Smooth muscle cell (in vitro differentiated cells): ENCODE results near the gene CLCN4. TPM values are rescaled to one million over a fixed set of nuclear protein-coding genes. Genes with fewer than 3 reads are reported as not detected.

Experiments
- DNase-seq: peaks from one replicate; lab custom pipeline; 2025; ENCODE audit not compliant: unreplicated experiment; lab: John Stamatoyannopoulos, UW
- H2AFZ ChIP-seq: fragments of 200-600 bp; sonication (generic); 2 replicates; pipeline ENCODE4 v1.6.0; 2016; ENCODE audit warnings: antibody characterized with exemption, low read depth, mild to moderate bottlenecking
- H3F3A ChIP-seq: fragments of 200-600 bp; sonication (generic); 2 replicates; pipeline ENCODE4 v1.6.0; 2017; ENCODE audit warnings: antibody characterized with exemption, low read depth
- H3K27ac ChIP-seq: fragments of 200-600 bp; sonication (generic); 2 replicates; pipeline ENCODE4 v1.5.1; 2016; ENCODE audit warnings: low read depth, mild to moderate bottlenecking
- H3K27me3 ChIP-seq: fragments of 200-600 bp; sonication (generic); 2 replicates; pipeline ENCODE4 v1.6.1; 2016; ENCODE audit warnings: low read depth, mild to moderate bottlenecking
- H3K36me3 ChIP-seq: fragments of 200-600 bp; sonication (generic); 2 replicates; pipeline ENCODE4 v1.5.1; 2016; ENCODE audit warnings: low read depth
- H3K4me1 ChIP-seq: fragments of 200-600 bp; sonication (generic); 2 replicates; pipeline ENCODE4 v1.5.1; 2016; ENCODE audit warnings: low read depth
- H3K4me2 ChIP-seq: fragments of 200-600 bp; sonication (generic); 2 replicates; pipeline ENCODE4 v1.6.0; 2016; ENCODE audit warnings: mild to moderate bottlenecking
- H3K4me3 ChIP-seq: fragments of 200-600 bp; sonication (generic); 2 replicates; pipeline ENCODE4 v1.5.1; 2016; ENCODE audit warnings: mild to moderate bottlenecking
- H3K79me2 ChIP-seq: fragments of 200-600 bp; sonication (generic); 2 replicates; pipeline ENCODE4 v1.6.0; 2016; ENCODE audit warnings: low read depth, mild to moderate bottlenecking
- H3K9ac ChIP-seq: fragments of 200-600 bp; sonication (generic); 2 replicates; pipeline ENCODE4 v1.6.0; 2016; ENCODE audit warnings: low read depth
- H3K9me3 ChIP-seq: fragments of 200-600 bp; sonication (generic); replicated peaks from 2 replicates; pipeline ENCODE4 v1.5.1; 2016; ENCODE audit warnings: low read depth
- H4K20me1 ChIP-seq: fragments of 200-600 bp; sonication (generic); 2 replicates; pipeline ENCODE4 v1.6.0; 2016; ENCODE audit warnings: low read depth
- WGBS: methylation state at CpG from one replicate; pipeline ENCODE4 v1.1.7; 2016; ENCODE audit warnings: low lambda C conversion rate; 5-methylcytosine and 5-hydroxymethylcytosine counted together
- polyA plus RNA-seq: library from polyadenylated mRNA; unstranded; fragments of >200 nt; fragmentation: Nextera tagmentation; extraction: Ambion mirVana; gene quantifications from 2 replicates; pipeline ENCODE4 v1.2.1, GENCODE V29; 2016
- total RNA-seq: library from RNA; depleted of rRNA; stranded (reverse); fragments of >200 nt; gene quantifications from 2 replicates; pipeline ENCODE4 v1.2.3, GENCODE V29; 2014
- TF ChIP-seq, protein P1 (sequence below): fragments of 200-600 bp; sonication (generic); IDR thresholded peaks from 2 replicates; pipeline ENCODE4 v1.5.1; 2017; ENCODE audit warnings: borderline replicate concordance, mild to moderate bottlenecking, antibody characterized with exemption; ENCODE audit not compliant: insufficient read depth, poor library complexity, severe bottlenecking

The CLCN4 gene
- total and polyA plus RNA-seq, 2 experiments from 2014 or later = 2.5 to 3.1 TPM

DNA sequence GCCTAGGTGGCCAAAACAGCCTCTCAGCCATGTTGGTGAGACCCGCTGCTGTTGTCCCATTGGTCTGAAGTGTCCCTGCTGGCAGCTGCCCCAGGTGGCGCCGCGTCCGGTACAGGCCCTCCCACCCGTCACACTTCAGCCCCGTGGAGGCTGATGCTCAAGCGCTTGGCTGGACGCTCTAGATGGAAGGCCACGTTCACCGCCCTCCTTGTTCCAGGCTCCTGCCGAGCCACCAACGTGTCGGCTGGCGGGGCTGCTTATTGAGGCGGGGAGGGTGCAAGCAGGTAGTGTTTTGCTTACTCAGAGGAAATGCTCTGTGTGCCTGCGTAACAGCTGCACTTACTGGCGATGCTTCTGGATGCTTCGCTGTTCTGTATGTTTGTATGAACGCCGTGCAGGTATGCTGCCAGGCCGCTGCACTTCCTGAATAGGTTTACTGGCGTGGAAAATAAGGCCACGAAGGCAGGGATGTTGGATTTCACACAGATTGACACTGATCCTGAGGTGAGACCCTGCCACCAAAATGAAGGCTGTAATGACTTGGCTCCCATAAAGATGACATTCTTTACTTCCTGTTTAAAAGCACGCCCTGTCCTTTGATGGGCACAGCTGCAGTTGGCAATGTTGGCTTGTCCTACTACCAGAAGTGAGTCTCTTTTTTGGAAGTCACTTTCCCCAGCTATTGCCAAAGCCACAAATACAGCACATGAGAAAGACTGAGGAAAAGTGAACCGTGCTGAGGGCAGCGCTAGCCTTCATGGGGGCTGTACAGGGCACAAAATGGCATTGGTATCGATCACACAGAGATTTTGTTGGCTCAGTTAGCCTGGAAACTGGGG is 21.0 kb upstream of the CLCN4 start:
- no peaks in the 10 kb centered on the region for H3K36me3 ChIP-seq
- H3K9me3 ChIP-seq = no peaks in the 10 kb centered on the region
- no peak overlapping the region for H3K4me3 ChIP-seq
- H4K20me1 ChIP-seq = no peaks in the 10 kb centered on the region
- H3K27ac ChIP-seq = no peak overlapping the region
- TF ChIP-seq, protein P1, sequence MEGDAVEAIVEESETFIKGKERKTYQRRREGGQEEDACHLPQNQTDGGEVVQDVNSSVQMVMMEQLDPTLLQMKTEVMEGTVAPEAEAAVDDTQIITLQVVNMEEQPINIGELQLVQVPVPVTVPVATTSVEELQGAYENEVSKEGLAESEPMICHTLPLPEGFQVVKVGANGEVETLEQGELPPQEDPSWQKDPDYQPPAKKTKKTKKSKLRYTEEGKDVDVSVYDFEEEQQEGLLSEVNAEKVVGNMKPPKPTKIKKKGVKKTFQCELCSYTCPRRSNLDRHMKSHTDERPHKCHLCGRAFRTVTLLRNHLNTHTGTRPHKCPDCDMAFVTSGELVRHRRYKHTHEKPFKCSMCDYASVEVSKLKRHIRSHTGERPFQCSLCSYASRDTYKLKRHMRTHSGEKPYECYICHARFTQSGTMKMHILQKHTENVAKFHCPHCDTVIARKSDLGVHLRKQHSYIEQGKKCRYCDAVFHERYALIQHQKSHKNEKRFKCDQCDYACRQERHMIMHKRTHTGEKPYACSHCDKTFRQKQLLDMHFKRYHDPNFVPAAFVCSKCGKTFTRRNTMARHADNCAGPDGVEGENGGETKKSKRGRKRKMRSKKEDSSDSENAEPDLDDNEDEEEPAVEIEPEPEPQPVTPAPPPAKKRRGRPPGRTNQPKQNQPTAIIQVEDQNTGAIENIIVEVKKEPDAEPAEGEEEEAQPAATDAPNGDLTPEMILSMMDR = no peak
- no peaks in the 10 kb centered on the region for H3F3A ChIP-seq
- no peaks in the 10 kb centered on the region for H3K4me1 ChIP-seq
- no peak overlapping the region for H2AFZ ChIP-seq
- DNase-seq = no peak
- no peak overlapping the region for H3K9ac ChIP-seq
- H3K27me3 ChIP-seq = no peaks in the 10 kb centered on the region
- no peaks in the 10 kb centered on the region for H3K79me2 ChIP-seq
- H3K4me2 ChIP-seq = no peak overlapping the region
- 89% methylated on average over 28 of the region's 28 CpGs for WGBS

DNA sequence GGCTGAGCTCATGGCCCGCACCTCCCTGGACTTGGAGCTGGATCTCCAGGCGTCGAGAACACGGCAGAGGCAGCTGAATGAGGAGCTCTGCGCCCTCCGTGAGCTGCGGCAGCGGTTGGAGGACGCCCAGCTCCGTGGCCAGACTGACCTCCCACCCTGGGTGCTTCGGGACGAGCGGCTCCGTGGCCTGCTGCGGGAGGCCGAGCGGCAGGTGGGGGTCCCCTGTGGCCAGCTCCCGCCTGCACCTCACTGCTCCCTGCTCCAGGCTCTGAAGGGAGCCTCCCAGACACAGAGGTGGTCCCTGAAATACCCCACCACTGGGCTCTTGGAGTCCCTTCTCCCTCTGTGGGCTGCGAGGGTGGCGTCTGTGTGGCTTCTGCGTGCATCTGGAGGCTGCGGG is 18.0 kb upstream of the CLCN4 start:
- no peak overlapping the region for H3K27ac ChIP-seq

DNA sequence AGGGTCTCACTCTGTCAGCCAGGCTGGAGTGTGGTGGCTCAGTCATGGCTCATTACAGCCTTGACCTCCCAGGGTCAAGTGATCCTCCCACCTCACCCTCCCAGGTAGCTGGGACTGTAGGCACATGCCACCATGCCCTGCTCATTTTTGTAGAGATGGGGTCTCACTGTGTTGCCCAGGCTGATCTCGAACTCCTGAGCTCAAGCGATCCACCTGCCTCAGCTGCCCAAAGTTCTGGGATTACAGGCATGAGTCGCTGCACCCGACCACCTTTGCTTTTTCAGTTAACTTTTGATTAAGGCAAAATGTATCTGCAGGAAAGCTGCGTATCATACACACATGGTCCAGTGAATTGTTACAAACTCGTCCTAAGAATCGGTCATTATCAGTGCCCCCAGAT is 16.5 kb upstream of the CLCN4 start:
- TF ChIP-seq, protein P1 = no peak
- 89% methylated on average over 7 of the region's 7 CpGs for WGBS
- Histone ChIP-seq H3K4me3 (no peak overlapping the region), H3K36me3 (no peaks in the 10 kb centered on the region), H3K4me2 (no peak overlapping the region), H3K27ac (no peak overlapping the region), H4K20me1 (no peaks in the 10 kb centered on the region), H3K79me2 (no peaks in the 10 kb centered on the region), H2AFZ (no peak overlapping the region), H3K9me3 (no peaks in the 10 kb centered on the region), H3F3A (no peaks in the 10 kb centered on the region), H3K9ac (no peak overlapping the region), H3K27me3 (no peaks in the 10 kb centered on the region), H3K4me1 (no peaks in the 10 kb centered on the region)
- DNase-seq = no peak

More for the DNA sequence above, 18.0 kb upstream of the CLCN4 start:
- H3K9me3 ChIP-seq = no peaks in the 10 kb centered on the region
- H3K9ac ChIP-seq = no peak overlapping the region
- no peaks in the 10 kb centered on the region for H3K36me3 ChIP-seq
- H3K27me3 ChIP-seq = no peaks in the 10 kb centered on the region
- no peaks in the 10 kb centered on the region for H4K20me1 ChIP-seq
- H3K4me1 ChIP-seq = no peaks in the 10 kb centered on the region
- no peak for DNase-seq
- no peak overlapping the region for H3K4me3 ChIP-seq
- H2AFZ ChIP-seq = no peak overlapping the region
- TF ChIP-seq, protein P1 = no peak
- H3K79me2 ChIP-seq = no peaks in the 10 kb centered on the region
- WGBS = 93% methylated on average over 22 of the region's 22 CpGs
- no peak overlapping the region for H3K4me2 ChIP-seq
- no peaks in the 10 kb centered on the region for H3F3A ChIP-seq
